OCI-LY7 (cell line): ENCODE data around the gene TMEM209.

Experiments used
- CTCF ChIP-seq: fragments of 200-600 bp; sonication (generic); conservative IDR thresholded peaks from 2 replicates; pipeline ENCODE4 v1.5.1; 2014; ENCODE audit warnings: mild to moderate bottlenecking, antibody characterized with exemption, low read length, moderate library complexity, mixed read lengths
- EZH2phosphoT487 ChIP-seq: fragments of 200-600 bp; sonication (generic); IDR thresholded peaks from 2 replicates; pipeline ENCODE4 v1.6.1; 2018; ENCODE audit warnings: low read depth, borderline replicate concordance, mild to moderate bottlenecking, mixed run types, antibody characterized with exemption, low read length, moderate library complexity, mixed read lengths

GRCh38 chr7:130150587-130150986, 54.6 kb downstream of the TMEM209 start:
- TF ChIP-seq CTCF: no peak
- no peak for TF ChIP-seq EZH2phosphoT487
